ENCODE data around the gene EIF2B1. TPM values are rescaled to one million over a fixed set of nuclear protein-coding genes. Genes with fewer than 3 reads are reported as not detected.

EIF2B1 gene
- total and polyA plus RNA-seq, 9 of the 15 experiments (the other 6 are each of a cell fraction or from before 2014, with no cell fraction given), result 35.7 to 195 (median 67.8) TPM

GRCh38 chr12:123656392-123656791, 22.9 kb upstream of the EIF2B1 start:
- no peaks in the 10 kb centered on the region; a peak in 1 of 5 replicates for H3K4me1 ChIP-seq (replicated peaks in 1 of 2; ENCODE audit: control insufficient read depth in 2 of 2, insufficient read depth in 2 of 2, low read length in 2 of 2)
- FAIRE-seq (no peak), DNase-seq (ENCODE audit: extremely low read depth in 1 of 4, low spot score in 3 of 4) (no peak), ATAC-seq (no peak)
- no peaks in the 10 kb centered on the region for H3K27me3 ChIP-seq (ENCODE audit: control insufficient read depth in 2 of 2, insufficient read depth in 2 of 2, low read length in 2 of 2)
- no peak overlapping the region for H2AFZ ChIP-seq (ENCODE audit: low read depth, low read length)
- H3K9ac ChIP-seq (ENCODE audit: insufficient read depth in 1 of 2, low read depth in 2 of 2, low read length in 2 of 2), result no peak overlapping the region; a peak in 1 of 4 replicates
- no peaks in the 10 kb centered on the region for H3K9me3 ChIP-seq (replicated peaks; ENCODE audit: control insufficient read depth, insufficient read depth, low read depth, low read length)
- no TSS peak for BruUV-seq (replicated peaks)
- CTCF ChIA-PET (ENCODE audit: low intra/inter-chr PET ratio), result no interaction called here
- H3K4me3 ChIP-seq, result no peak overlapping the region
- POLR2A ChIA-PET, result interaction anchor here (0.6 to 1.2 kb wide), 3 partner anchors 12 to 1156 kb away, joined by 3 to 4 read pairs (median 4); partner anchors contain the start of gene ZCCHC8
- no peak overlapping the region for H3K27ac ChIP-seq (ENCODE audit: extremely low read depth, low read depth, low read length)
- TF ChIP-seq ZNF584 (CRISPR knock-in tag; IDR thresholded peaks at IDR 0.05; ENCODE audit: low read depth) (no peak), NFE2 (IDR thresholded peaks at IDR 0.05; ENCODE audit: low read depth) (no peak), ZBTB5 (IDR thresholded peaks at IDR 0.05) (no peak), IRF1 (CRISPR knock-in tag; IDR thresholded peaks at IDR 0.05; ENCODE audit: borderline replicate concordance) (no peak), RBM14 (IDR thresholded peaks at IDR 0.05; ENCODE audit: borderline replicate concordance, insufficient read depth, low read depth, low read length) (no peak), ZNF354B (CRISPR knock-in tag; IDR thresholded peaks at IDR 0.05) (no peak), SIRT6 (IDR thresholded peaks at IDR 0.05; ENCODE audit: low read depth, low read length) (no peak), RNF2 (IDR thresholded peaks at IDR 0.05) (no peak), GATA2 (CRISPR knock-in tag; IDR thresholded peaks at IDR 0.05) (no peak), BCL6 (CRISPR knock-in tag; IDR thresholded peaks at IDR 0.05) (no peak)
- H3K79me2 ChIP-seq (ENCODE audit: control insufficient read depth, insufficient read depth, low read length), result no peaks in the 10 kb centered on the region
- WGBS (ENCODE audit: insufficient coverage, low coverage, missing lambda C conversion rate), result 76% methylated on average over 4 of the region's 4 CpGs
- no peaks in the 10 kb centered on the region for H4K20me1 ChIP-seq (replicated peaks; ENCODE audit: control insufficient read depth, insufficient read depth, low read length)
- peaks cover 89% of the 10 kb centered on the region for H3K36me3 ChIP-seq (ENCODE audit: control insufficient read depth, insufficient read depth, low read length)
- intact Hi-C loops (cut with micrococcal nuclease) (no loop called here), in situ Hi-C loops (cut with MboI) (no loop called here)
- no peaks in the 10 kb centered on the region for H3K9me1 ChIP-seq (ENCODE audit: control insufficient read depth, insufficient read depth, low read length)
- H3K4me2 ChIP-seq (ENCODE audit: insufficient read depth, low read length), result no peak overlapping the region
